DOHH2 (cell line): ENCODE results near the gene TBX3.

Source experiments
- H3F3A ChIP-seq: fragments of 200-600 bp; sonication (generic), shearing (Covaris generic); 2 replicates; pipeline ENCODE4 v1.6.0; 2016; ENCODE audit warnings: antibody characterized with exemption, mild to moderate bottlenecking; ENCODE audit not compliant: control insufficient read depth, insufficient read depth
- H3K27ac ChIP-seq: fragments of 200-600 bp; sonication (generic); 2 replicates; pipeline ENCODE4 v1.5.1; 2014; ENCODE audit warnings: low read depth, mild to moderate bottlenecking, low read length, moderate library complexity
- H3K27me3 ChIP-seq: fragments of 200-600 bp; sonication (generic); 2 replicates; pipeline ENCODE4 v1.6.1; 2014; ENCODE audit warnings: mild to moderate bottlenecking, low read length, mixed read lengths; ENCODE audit not compliant: control insufficient read depth
- H3K36me3 ChIP-seq: fragments of 200-600 bp; sonication (generic); 2 replicates; pipeline ENCODE4 v1.6.1; 2014; ENCODE audit warnings: mild to moderate bottlenecking, low read length, moderate library complexity, mixed read lengths; ENCODE audit not compliant: control insufficient read depth
- H3K4me1 ChIP-seq: fragments of 200-600 bp; sonication (generic); 2 replicates; pipeline ENCODE4 v1.6.1; 2014; ENCODE audit warnings: mild to moderate bottlenecking, low read length, mixed read lengths; ENCODE audit not compliant: control insufficient read depth
- H3K4me2 ChIP-seq: fragments of 200-600 bp; sonication (generic); 2 replicates; pipeline ENCODE4 v1.6.0; 2014; ENCODE audit warnings: mild to moderate bottlenecking, low read length, moderate library complexity
- H3K4me3 ChIP-seq: fragments of 200-600 bp; sonication (generic); 2 replicates; pipeline ENCODE4 v1.5.1; 2014; ENCODE audit warnings: mild to moderate bottlenecking, low read length, mixed read lengths
- H3K79me2 ChIP-seq: fragments of 200-600 bp; sonication (generic); 2 replicates; pipeline ENCODE4 v1.6.1; 2014; ENCODE audit warnings: mild to moderate bottlenecking, low read length, mixed read lengths; ENCODE audit not compliant: control insufficient read depth
- H3K9me2 ChIP-seq: fragments of 200-600 bp; sonication (generic); replicated peaks from 2 replicates; pipeline ENCODE4 v1.6.1; 2014; ENCODE audit warnings: mild to moderate bottlenecking, low read length, mixed read lengths; ENCODE audit not compliant: control insufficient read depth
- H3K9me3 ChIP-seq: fragments of 200-600 bp; sonication (generic); 2 replicates; pipeline ENCODE4 v1.6.1; 2014; ENCODE audit warnings: antibody characterized with exemption, low read length, mixed read lengths; ENCODE audit not compliant: control insufficient read depth, insufficient read depth
- H4K20me1 ChIP-seq: fragments of 200-600 bp; sonication (generic); 2 replicates; pipeline ENCODE4 v1.6.0; 2014; ENCODE audit warnings: low read depth, mild to moderate bottlenecking, antibody characterized with exemption, low read length, moderate library complexity; ENCODE audit not compliant: control insufficient read depth, insufficient read depth
- CTCF ChIP-seq: fragments of 200-600 bp; sonication (generic); IDR thresholded peaks from one replicate; pipeline ENCODE4 v1.5.1; 2014; ENCODE audit warnings: antibody characterized with exemption, mild to moderate bottlenecking, low read depth, low read length; ENCODE audit not compliant: poor library complexity, severe bottlenecking
- EZH2phosphoT487 ChIP-seq: fragments of 200-600 bp; sonication (generic); IDR thresholded peaks from 2 replicates; pipeline ENCODE4 v1.6.1; 2017; ENCODE audit warnings: borderline replicate concordance, mild to moderate bottlenecking, antibody characterized with exemption, low read length, moderate library complexity, mixed read lengths

The TBX3 gene

DNA sequence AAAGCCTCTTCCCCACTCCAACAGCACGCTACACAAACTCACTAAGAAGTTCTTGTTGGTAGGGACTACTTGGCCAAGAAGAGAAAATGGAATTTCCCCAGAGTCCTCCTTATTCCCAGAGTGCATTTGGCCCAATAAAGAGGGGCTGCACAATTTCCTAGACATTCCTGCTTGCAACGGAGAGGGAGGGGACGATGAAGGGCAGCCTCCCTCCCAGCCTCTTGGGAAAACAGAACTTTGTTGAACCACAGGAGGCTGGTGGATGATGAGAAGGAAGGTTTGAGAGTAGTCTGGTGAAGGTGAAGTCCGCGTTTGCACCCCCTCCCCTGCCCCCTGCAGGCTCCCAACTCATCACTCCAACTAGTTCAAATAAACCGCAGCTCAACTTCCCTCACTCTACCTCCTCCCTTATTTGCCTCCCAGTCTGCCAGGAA is 19.1 kb upstream of the TBX3 start:
- TF ChIP-seq EZH2phosphoT487 (no peak), CTCF (no peak)
- no peaks in the 10 kb centered on the region for H3K79me2 ChIP-seq
- H3K9me2 ChIP-seq: no peaks in the 10 kb centered on the region
- H3K4me2 ChIP-seq: no peak overlapping the region
- H3K4me3 ChIP-seq: no peak overlapping the region
- peaks cover 3% of the 10 kb centered on the region; the same call in 1 of the 2 replicates for H3K27me3 ChIP-seq
- no peaks in the 10 kb centered on the region for H3K4me1 ChIP-seq
- H3F3A ChIP-seq: no peaks in the 10 kb centered on the region
- no peaks in the 10 kb centered on the region for H4K20me1 ChIP-seq
- no peaks in the 10 kb centered on the region for H3K9me3 ChIP-seq
- H3K27ac ChIP-seq: no peak overlapping the region
- no peaks in the 10 kb centered on the region for H3K36me3 ChIP-seq

GRCh38 chr12:114702462-114702861 is 18.5 kb upstream of the TBX3 start:
- peaks cover 3% of the 10 kb centered on the region; the same call in 1 of the 2 replicates for H3K27me3 ChIP-seq

GRCh38 chr12:114701553-114701952 is 17.6 kb upstream of the TBX3 start:
- Histone ChIP-seq H3K36me3 (no peaks in the 10 kb centered on the region), H3K4me2 (no peak overlapping the region), H3K4me1 (no peaks in the 10 kb centered on the region), H3K9me3 (no peaks in the 10 kb centered on the region), H3K27me3 (peaks cover 3% of the 10 kb centered on the region; the same call in 1 of the 2 replicates), H3K27ac (no peak overlapping the region), H3K9me2 (no peaks in the 10 kb centered on the region), H3K79me2 (no peaks in the 10 kb centered on the region), H3K4me3 (no peak overlapping the region), H3F3A (no peaks in the 10 kb centered on the region), H4K20me1 (no peaks in the 10 kb centered on the region)
- TF ChIP-seq CTCF: no peak
- no peak for TF ChIP-seq EZH2phosphoT487

More at GRCh38 chr12:114702462-114702861, 18.5 kb upstream of the TBX3 start:
- H3K36me3 ChIP-seq: no peaks in the 10 kb centered on the region
- no peaks in the 10 kb centered on the region for H4K20me1 ChIP-seq
- no peak overlapping the region for H3K4me3 ChIP-seq
- TF ChIP-seq CTCF: no peak
- H3K9me3 ChIP-seq: no peaks in the 10 kb centered on the region
- no peaks in the 10 kb centered on the region for H3F3A ChIP-seq
- no peak overlapping the region for H3K27ac ChIP-seq
- no peaks in the 10 kb centered on the region for H3K9me2 ChIP-seq
- no peaks in the 10 kb centered on the region for H3K4me1 ChIP-seq
- no peak overlapping the region for H3K4me2 ChIP-seq
- H3K79me2 ChIP-seq: no peaks in the 10 kb centered on the region

GRCh38 chr12:114701104-114701414 is 17.1 kb upstream of the TBX3 start:
- Histone ChIP-seq H3K9me2 (no peaks in the 10 kb centered on the region), H3K27me3 (peaks cover 3% of the 10 kb centered on the region; the same call in 1 of the 2 replicates), H3K9me3 (no peaks in the 10 kb centered on the region), H4K20me1 (no peaks in the 10 kb centered on the region), H3K27ac (no peak overlapping the region), H3K4me1 (no peaks in the 10 kb centered on the region), H3K4me2 (no peak overlapping the region), H3F3A (no peaks in the 10 kb centered on the region), H3K79me2 (no peaks in the 10 kb centered on the region), H3K4me3 (no peak overlapping the region), H3K36me3 (no peaks in the 10 kb centered on the region)
- TF ChIP-seq CTCF: no peak
- no peak for TF ChIP-seq EZH2phosphoT487
